ENCODE results near the gene SUSD2. TPM values are rescaled to one million over a fixed set of nuclear protein-coding genes. Genes with fewer than 3 reads are reported as not detected.
"Not testable (repeated sequence)": the region's sequence is repeated elsewhere in the genome, so short reads cannot be mapped to it uniquely, and the experiment has no call there.

Gene SUSD2
- total RNA-seq (10 to 100 TPM in 5 of 9 donors, 1 to 10 TPM in 3, under 1 TPM in 1; 0.28 to 62.7 (median 15.2) TPM), polyA plus RNA-seq (10 to 100 TPM in 2 of 3 donors, 1 to 10 TPM in 1; 3.2 to 30.8 (median 23.2) TPM)
- long read RNA-seq, donor 1, result 0 reads
- long read RNA-seq, donor 2, result 0 reads
- long read RNA-seq, donor 3, result 0 reads
- long read RNA-seq, donor 4, partial matches to known transcripts, result 2 of 6 reads
- long read RNA-seq, donor 4, other reads (novel, unspliced or antisense), result 0 of 6 reads
- long read RNA-seq, donor 5, transcript SUSD2-201 (15 exons, 3,404 nt), result major isoform, 58 of 64 reads
- long read RNA-seq, donor 5, partial matches to known transcripts, result 3 of 64 reads
- long read RNA-seq, donor 5, other reads (novel, unspliced or antisense), result 3 of 64 reads
- long read RNA-seq, donor 6, partial matches to known transcripts, result 0 of 3 reads
- long read RNA-seq, donor 6, other reads (novel, unspliced or antisense), result 0 of 3 reads
- long read RNA-seq, donor 7, partial matches to known transcripts, result 0 of 1 reads
- long read RNA-seq, donor 7, other reads (novel, unspliced or antisense), result 0 of 1 reads
- long read RNA-seq, donor 8, partial matches to known transcripts, result 0 of 1 reads
- long read RNA-seq, donor 8, other reads (novel, unspliced or antisense), result 0 of 1 reads
- long read RNA-seq, donor 9, result 0 reads
- long read RNA-seq, donor 10, result 0 reads

GRCh38 chr22:24181088-24181995 lies at the start of gene SUSD2:
TSS of gene SUSD2 (plus strand) at chr22:24181487. CDS start at chr22:24181520, 33 bp downstream.
- intact Hi-C loops (cut with DNase I), result no loop called here
- 61 to 80% (median 68%) methylated on average over 2 to 35 of the region's 35 CpGs for WGBS, 4 donors
- H3K27ac ChIP-seq, result peak within 1 kb of the TSS in 1 of 5 donors; percentile 80

GRCh38 chr22:24133187-24133965 lies 47.9 kb upstream of the SUSD2 start:
- peaks cover 0 to 13% of the 10 kb centered on the region in 2 donors for H3K36me3 ChIP-seq (replicated peaks in 1 of 2)
- WGBS, 4 donors, result 77 to 93% (median 89%) methylated on average over 8 to 11 of the region's 11 CpGs
- no peak overlapping the region for H3K4me3 ChIP-seq
- TF ChIP-seq CTCF (IDR thresholded peaks at IDR 0.05) (peak in 4 of 6 experiments; percentile 10 to 33 (median 20)), POLR2A (IDR thresholded peaks at IDR 0.05) (no peak)
- H3K27me3 ChIP-seq, result no peaks in the 10 kb centered on the region
- H3K4me1 ChIP-seq (replicated peaks in 1 of 2), result peaks cover 9 to 21% of the 10 kb centered on the region in 2 donors
- no peak for DNase-seq
- H3K27ac ChIP-seq, result no peak overlapping the region
- no peaks in the 10 kb centered on the region for H3K9me3 ChIP-seq (replicated peaks in 1 of 3)
- intact Hi-C loops (cut with DNase I), result no loop called here

More at GRCh38 chr22:24181088-24181995, at the start of gene SUSD2:
- Histone ChIP-seq H3K4me1 (replicated peaks in 1 of 2) (no peaks in the 10 kb centered on the region), H3K4me3 (peak within 1 kb of the TSS in 1 of 4 donors; percentile 0), H3K36me3 (replicated peaks in 1 of 2) (peaks cover 0 to 7% of the 10 kb centered on the region in 2 donors), H3K27me3 (no peaks in the 10 kb centered on the region), H3K9me3 (replicated peaks in 1 of 3) (no peaks in the 10 kb centered on the region)
- no peak for DNase-seq
- TF ChIP-seq POLR2A (IDR thresholded peaks at IDR 0.05) (no peak), CTCF (IDR thresholded peaks at IDR 0.05) (no peak)

GRCh38 chr22:24134090-24134846 lies 47.0 kb upstream of the SUSD2 start:
- no peak for TF ChIP-seq CTCF (IDR thresholded peaks at IDR 0.05)
- TF ChIP-seq POLR2A (IDR thresholded peaks at IDR 0.05), result no peak
- H3K4me3 ChIP-seq, result no peak overlapping the region
- intact Hi-C loops (cut with DNase I), result no loop called here
- H3K36me3 ChIP-seq (replicated peaks in 1 of 2), result peaks cover 0 to 13% of the 10 kb centered on the region in 2 donors
- 82 to 86% (median 82%) methylated on average over 7 to 22 of the region's 22 CpGs for WGBS, 4 donors
- peaks cover 2 to 13% of the 10 kb centered on the region in 2 donors for H3K4me1 ChIP-seq (replicated peaks in 1 of 2)
- H3K27ac ChIP-seq, result no peak overlapping the region
- no peaks in the 10 kb centered on the region for H3K9me3 ChIP-seq (replicated peaks in 1 of 3)
- no peak for DNase-seq
- H3K27me3 ChIP-seq, result no peaks in the 10 kb centered on the region

- 90 to 97% (median 95%) methylated on average over 6 of the region's 6 CpGs for WGBS, 4 donors
- H3K4me3 ChIP-seq; DNase-seq; H3K27me3 ChIP-seq; intact Hi-C loops (cut with DNase I); H3K9me3 ChIP-seq (replicated peaks in 1 of 3); H3K27ac ChIP-seq: not testable (repeated sequence)
- Histone ChIP-seq H3K4me1 (replicated peaks in 1 of 2) (peaks cover 0 to 23% of the 10 kb centered on the region in 2 donors), H3K36me3 (replicated peaks in 1 of 2) (peaks cover 0 to 13% of the 10 kb centered on the region in 2 donors)
Measured at GRCh38 chr22:24136533-24136932, 44.8 kb upstream of the SUSD2 start.
